ENCODE data around the gene FKBP6. TPM values are rescaled to one million over a fixed set of nuclear protein-coding genes. Genes with fewer than 3 reads are reported as not detected.

Gene FKBP6
- total RNA-seq, 4 donors from 2014 or later = 0.14 TPM; not detected in 3

GRCh38 chr7:73363225-73364005 lies 35.5 kb downstream of the FKBP6 start:
- Histone ChIP-seq H3K9me3 (no peaks in the 10 kb centered on the region), H3K27me3 (no peaks in the 10 kb centered on the region)
- intact Hi-C loops (cut with DNase I; ENCODE audit: low total_unique reads) = no loop called here

GRCh38 chr7:73364006-73364728 lies 36.2 kb downstream of the FKBP6 start:
- no peaks in the 10 kb centered on the region for H3K4me1 ChIP-seq
- intact Hi-C loops (cut with DNase I; ENCODE audit: low total_unique reads) = no loop called here
- no peak overlapping the region for H3K4me3 ChIP-seq
- H3K27me3 ChIP-seq = no peaks in the 10 kb centered on the region
- H3K27ac ChIP-seq = no peak overlapping the region
- H3K36me3 ChIP-seq = no peaks in the 10 kb centered on the region
- DNase-seq = no peak
- H3K9me3 ChIP-seq = no peaks in the 10 kb centered on the region
- TF ChIP-seq CTCF (IDR thresholded peaks at IDR 0.05) (no peak), POLR2A (IDR thresholded peaks at IDR 0.05) (no peak)

More at GRCh38 chr7:73363225-73364005, 35.5 kb downstream of the FKBP6 start:
- Histone ChIP-seq H3K27ac (no peak overlapping the region), H3K4me3 (no peak overlapping the region), H3K4me1 (no peaks in the 10 kb centered on the region), H3K36me3 (no peaks in the 10 kb centered on the region)
- no peak for TF ChIP-seq POLR2A (IDR thresholded peaks at IDR 0.05)
- no peak for TF ChIP-seq CTCF (IDR thresholded peaks at IDR 0.05)
- DNase-seq = no peak

GRCh38 chr7:73366127-73366526 lies 38.2 kb downstream of the FKBP6 start:
- Histone ChIP-seq H3K36me3 (no peaks in the 10 kb centered on the region), H3K9me3 (no peaks in the 10 kb centered on the region), H3K27me3 (no peaks in the 10 kb centered on the region), H3K27ac (no peak overlapping the region), H3K4me1 (no peaks in the 10 kb centered on the region), H3K4me3 (no peak overlapping the region)
- DNase-seq = no peak
- intact Hi-C loops (cut with DNase I; ENCODE audit: low total_unique reads) = no loop called here
- TF ChIP-seq CTCF (IDR thresholded peaks at IDR 0.05) (no peak), POLR2A (IDR thresholded peaks at IDR 0.05) (no peak)

GRCh38 chr7:73366990-73367389 lies 39.0 kb downstream of the FKBP6 start:
- TF ChIP-seq CTCF (IDR thresholded peaks at IDR 0.05) (no peak), POLR2A (IDR thresholded peaks at IDR 0.05) (no peak)
- Histone ChIP-seq H3K9me3 (no peaks in the 10 kb centered on the region), H3K36me3 (no peaks in the 10 kb centered on the region), H3K27me3 (no peaks in the 10 kb centered on the region), H3K4me1 (no peaks in the 10 kb centered on the region), H3K27ac (no peak overlapping the region), H3K4me3 (no peak overlapping the region)
- no peak for DNase-seq
- intact Hi-C loops (cut with DNase I; ENCODE audit: low total_unique reads) = no loop called here

GRCh38 chr7:73369009-73369408 lies 41.0 kb downstream of the FKBP6 start:
- no peak overlapping the region for H3K4me3 ChIP-seq
- TF ChIP-seq POLR2A (IDR thresholded peaks at IDR 0.05) (no peak), CTCF (IDR thresholded peaks at IDR 0.05) (no peak)
- H3K27ac ChIP-seq = no peak overlapping the region
- intact Hi-C loops (cut with DNase I; ENCODE audit: low total_unique reads) = no loop called here
- H3K9me3 ChIP-seq = no peaks in the 10 kb centered on the region
- H3K4me1 ChIP-seq = no peaks in the 10 kb centered on the region
- DNase-seq = no peak
- H3K36me3 ChIP-seq = no peaks in the 10 kb centered on the region
- no peaks in the 10 kb centered on the region for H3K27me3 ChIP-seq
